ENCODE data around the gene ACACB.
"Not testable (repeated sequence)": the region's sequence is repeated elsewhere in the genome, so short reads cannot be mapped to it uniquely, and the experiment has no call there.

ACACB gene

DNA sequence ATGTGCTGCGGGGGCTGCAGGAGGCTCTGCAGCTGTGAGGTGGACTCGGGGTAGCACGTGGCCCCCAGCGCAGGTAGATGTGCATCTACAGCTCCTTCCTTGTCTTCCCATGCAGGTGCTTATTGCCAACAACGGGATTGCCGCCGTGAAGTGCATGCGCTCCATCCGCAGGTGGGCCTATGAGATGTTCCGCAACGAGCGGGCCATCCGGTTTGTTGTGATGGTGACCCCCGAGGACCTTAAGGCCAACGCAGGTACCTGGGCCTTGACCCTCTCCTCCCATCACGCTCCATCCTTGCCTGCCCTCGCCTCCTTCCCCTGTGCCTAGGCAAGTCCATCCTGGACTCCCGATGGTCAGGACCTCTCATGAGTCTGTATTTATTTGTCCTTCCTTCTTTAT, 51.4 kb downstream of the ACACB start:
- Mint-ChIP-seq H3K27me3 (no peaks in the 10 kb centered on the region), H3K4me1 (ENCODE audit: low read depth) (no peaks in the 10 kb centered on the region), H3K9me3 (peaks cover under 1% of the 10 kb centered on the region), H3K4me3 (no peak overlapping the region), H3K36me3 (ENCODE audit: low read depth) (peaks cover 45% of the 10 kb centered on the region), H3K27ac (no peak overlapping the region)
- no peak for DNase-seq

DNA sequence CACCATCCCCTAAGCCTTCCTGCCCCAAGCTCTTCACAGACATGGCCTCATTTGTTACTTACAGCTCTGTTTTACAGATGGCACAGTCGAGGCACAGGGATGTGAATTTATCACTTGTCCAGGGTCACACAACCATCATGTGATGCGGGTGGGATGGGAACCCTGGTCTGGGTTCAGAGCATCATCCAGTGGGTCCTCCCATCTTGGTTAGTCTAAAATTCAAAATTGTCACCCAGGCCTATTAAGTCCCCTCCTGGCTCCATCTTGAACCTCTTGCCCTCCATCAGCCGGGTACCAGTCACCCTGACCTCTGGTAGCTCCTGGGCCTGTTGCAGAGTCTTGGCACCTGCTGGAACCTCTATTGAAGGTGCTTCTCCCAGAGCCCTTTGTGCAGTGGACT, 52.9 kb downstream of the ACACB start:
- H3K36me3 Mint-ChIP-seq (ENCODE audit: low read depth): peaks cover 58% of the 10 kb centered on the region
- H3K4me1 Mint-ChIP-seq (ENCODE audit: low read depth): no peaks in the 10 kb centered on the region
- DNase-seq: no peak
- H3K4me3 Mint-ChIP-seq: no peak overlapping the region
- no peaks in the 10 kb centered on the region for H3K27me3 Mint-ChIP-seq
- no peak overlapping the region for H3K27ac Mint-ChIP-seq
- peaks cover 4% of the 10 kb centered on the region for H3K9me3 Mint-ChIP-seq

DNA sequence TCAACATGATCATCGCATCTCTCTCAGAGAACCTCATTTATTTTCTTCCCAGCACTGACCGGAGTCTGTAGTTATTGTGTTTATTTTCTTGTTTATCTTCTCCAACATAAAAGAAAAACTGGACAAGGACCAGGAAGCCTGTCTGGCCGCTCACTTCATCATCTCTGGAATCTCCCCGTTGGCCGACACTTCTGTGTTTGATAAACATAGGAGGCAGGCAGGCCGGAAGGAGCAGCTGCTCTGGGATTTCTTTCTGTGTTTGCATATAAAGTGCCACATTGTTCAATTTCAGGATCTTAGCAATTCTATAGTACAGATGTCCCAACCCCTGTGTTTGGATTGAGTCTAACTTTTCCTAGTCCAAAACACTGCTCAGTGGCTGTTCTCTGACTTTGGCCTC, 53.3 kb downstream of the ACACB start:
- Mint-ChIP-seq H3K36me3 (ENCODE audit: low read depth) (peaks cover 61% of the 10 kb centered on the region), H3K9me3 (peaks cover 4% of the 10 kb centered on the region)
- DNase-seq: no peak

DNA sequence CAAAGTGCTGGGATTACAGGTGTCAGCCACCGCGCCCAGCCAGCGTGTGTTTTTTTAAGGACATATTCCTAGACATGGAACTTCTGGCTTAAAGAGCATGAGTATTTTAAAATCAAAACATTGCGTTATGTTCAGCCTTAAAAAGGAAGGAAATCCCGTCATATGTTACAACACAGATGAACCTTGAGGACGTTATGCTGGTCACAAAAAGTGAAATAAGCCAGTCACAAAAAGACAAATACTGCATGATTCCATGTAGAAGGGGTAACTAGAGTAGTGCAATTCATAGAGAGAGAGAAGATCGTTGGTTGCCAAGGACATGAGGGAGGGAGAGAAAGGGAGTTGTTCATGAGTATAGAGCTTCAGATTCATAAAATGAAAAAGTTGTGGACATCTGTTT, 53.9 kb downstream of the ACACB start:
- Mint-ChIP-seq H3K36me3 (ENCODE audit: low read depth) (peaks cover 61% of the 10 kb centered on the region), H3K27ac (no peak overlapping the region), H3K27me3 (no peaks in the 10 kb centered on the region), H3K4me3 (no peak overlapping the region), H3K4me1 (ENCODE audit: low read depth) (no peaks in the 10 kb centered on the region), H3K9me3 (peaks cover 4% of the 10 kb centered on the region)
- DNase-seq: no peak

More for the DNA sequence above, 53.3 kb downstream of the ACACB start:
- Mint-ChIP-seq H3K4me1 (ENCODE audit: low read depth) (no peaks in the 10 kb centered on the region), H3K27ac (no peak overlapping the region), H3K4me3 (no peak overlapping the region), H3K27me3 (no peaks in the 10 kb centered on the region)

DNA sequence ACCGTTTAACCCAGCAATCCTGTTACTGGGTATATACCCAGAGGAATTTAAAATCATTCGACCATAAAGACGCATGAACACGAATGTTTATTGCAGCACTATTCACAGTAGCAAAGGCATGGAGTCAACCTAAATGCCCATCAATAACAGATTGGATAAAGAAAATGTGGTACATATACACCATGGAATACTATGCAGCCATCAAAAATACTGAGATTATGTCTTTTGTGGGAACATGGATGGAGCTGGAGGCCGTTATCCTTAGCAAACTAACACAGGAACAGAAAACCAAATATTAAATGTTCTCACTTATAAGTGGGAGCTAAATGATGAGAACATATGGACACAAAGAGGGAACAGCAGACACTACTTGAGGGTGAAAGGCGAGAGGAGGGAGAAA, 56.4 kb downstream of the ACACB start:
- H3K27ac Mint-ChIP-seq; H3K27me3 Mint-ChIP-seq; DNase-seq; H3K9me3 Mint-ChIP-seq; H3K4me1 Mint-ChIP-seq (ENCODE audit: low read depth); H3K4me3 Mint-ChIP-seq: not testable (repeated sequence)
- peaks cover 57% of the 10 kb centered on the region for H3K36me3 Mint-ChIP-seq (ENCODE audit: low read depth)

DNA sequence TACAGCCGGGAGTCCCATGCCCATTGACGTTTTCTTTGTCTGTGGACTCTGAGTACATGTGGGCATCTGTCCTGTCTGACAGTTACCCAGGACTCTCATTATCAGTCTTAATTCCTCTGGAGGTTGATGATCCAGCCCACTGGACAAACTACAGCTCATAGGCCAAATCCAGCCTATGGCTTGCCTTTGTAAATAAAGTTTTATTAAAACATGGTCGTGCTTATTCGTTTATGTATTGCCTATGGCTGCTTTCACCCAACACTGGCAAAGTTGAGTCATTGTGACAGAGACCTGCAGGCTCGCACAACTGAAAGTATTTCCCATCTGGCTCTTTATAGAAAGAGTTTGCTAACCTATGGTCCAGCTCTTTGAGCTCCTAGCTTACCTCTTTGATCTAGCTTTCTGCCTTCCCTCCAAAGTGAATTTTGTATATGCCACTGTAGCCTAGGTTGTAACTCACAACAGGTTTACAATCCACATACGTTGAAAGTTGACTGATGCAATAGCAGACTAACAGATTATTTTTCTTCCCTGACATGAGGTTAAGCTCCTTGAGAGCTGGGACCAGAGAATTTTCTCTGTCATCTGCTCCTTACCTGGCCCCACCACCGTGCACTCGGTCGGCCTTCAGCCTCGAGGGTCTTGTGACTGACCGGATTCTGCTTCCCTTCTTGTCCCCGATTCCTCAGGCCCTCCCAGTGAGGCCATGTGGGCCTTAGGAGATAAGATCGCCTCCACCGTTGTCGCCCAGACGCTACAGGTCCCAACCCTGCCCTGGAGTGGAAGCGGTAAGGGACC, 57.3 kb downstream of the ACACB start:
- Mint-ChIP-seq H3K27ac (no peak overlapping the region), H3K36me3 (ENCODE audit: low read depth) (peaks cover 55% of the 10 kb centered on the region), H3K4me1 (ENCODE audit: low read depth) (no peaks in the 10 kb centered on the region), H3K27me3 (no peaks in the 10 kb centered on the region), H3K9me3 (peaks cover 4% of the 10 kb centered on the region), H3K4me3 (no peak overlapping the region)
- no peak for DNase-seq

DNA sequence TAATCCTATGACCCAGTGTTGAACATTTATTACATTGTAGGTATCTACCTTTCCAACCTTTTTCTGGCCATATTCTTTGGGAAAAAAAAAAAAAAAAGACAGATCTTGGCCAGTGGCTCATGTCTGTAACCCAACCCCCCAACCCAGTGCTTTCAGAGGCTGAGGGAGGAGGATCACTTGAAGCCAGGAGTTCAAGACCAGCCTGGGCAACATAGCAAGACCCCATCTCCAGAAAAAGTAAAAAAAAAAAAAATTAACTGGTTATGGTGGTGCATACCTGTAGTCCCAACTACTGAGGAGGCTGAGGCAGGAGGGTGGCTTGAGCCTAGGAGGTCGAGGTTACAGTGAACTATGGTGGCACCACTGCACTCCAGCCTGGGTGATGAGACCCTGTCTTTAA, 58.1 kb downstream of the ACACB start:
- H3K36me3 Mint-ChIP-seq (ENCODE audit: low read depth): peaks cover 55% of the 10 kb centered on the region
- no peak overlapping the region for H3K27ac Mint-ChIP-seq
- H3K4me1 Mint-ChIP-seq (ENCODE audit: low read depth): no peaks in the 10 kb centered on the region
- H3K4me3 Mint-ChIP-seq: no peak overlapping the region
- peaks cover 4% of the 10 kb centered on the region for H3K9me3 Mint-ChIP-seq
- H3K27me3 Mint-ChIP-seq: no peaks in the 10 kb centered on the region
- no peak for DNase-seq

DNA sequence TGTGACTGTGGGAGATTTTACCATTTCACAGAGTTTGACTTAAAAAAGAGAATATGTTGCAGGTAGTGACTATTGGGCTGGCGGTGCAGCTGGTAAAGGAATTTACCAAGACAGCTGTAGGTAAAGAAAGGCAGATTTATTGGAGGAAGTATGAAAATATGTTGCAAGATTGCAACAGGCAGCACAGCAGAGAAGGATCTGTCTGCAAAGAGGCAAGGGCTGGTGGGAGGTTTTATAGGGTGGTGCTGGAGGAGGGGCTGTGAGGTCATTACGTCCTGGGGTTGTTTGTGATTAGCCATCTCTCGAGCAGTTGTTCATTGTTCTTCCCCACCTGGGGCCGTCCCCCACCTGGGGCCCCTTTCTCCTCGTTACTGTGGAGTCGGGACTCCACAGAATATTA, 62.1 kb downstream of the ACACB start:
- Mint-ChIP-seq H3K9me3 (no peaks in the 10 kb centered on the region), H3K4me3 (no peak overlapping the region), H3K27ac (no peak overlapping the region), H3K27me3 (no peaks in the 10 kb centered on the region), H3K4me1 (ENCODE audit: low read depth) (no peaks in the 10 kb centered on the region), H3K36me3 (ENCODE audit: low read depth) (peaks cover 42% of the 10 kb centered on the region)
- no peak for DNase-seq

DNA sequence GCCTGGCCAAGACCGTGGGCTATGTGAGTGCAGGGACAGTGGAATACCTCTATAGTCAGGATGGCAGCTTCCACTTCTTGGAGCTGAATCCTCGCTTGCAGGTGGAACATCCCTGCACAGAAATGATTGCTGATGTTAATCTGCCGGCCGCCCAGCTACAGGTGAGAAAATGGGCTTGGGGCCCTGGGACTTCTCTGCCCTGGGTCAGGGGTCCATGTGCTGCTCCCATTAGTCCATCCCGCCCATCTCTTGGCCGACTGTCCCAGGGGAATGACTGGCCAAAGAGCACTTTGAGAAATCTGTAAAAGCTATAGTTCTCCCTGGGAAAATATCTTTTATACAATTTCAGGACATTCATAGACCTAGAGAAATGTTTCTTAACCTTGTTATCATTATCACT, 63.5 kb downstream of the ACACB start:
- DNase-seq: no peak
- H3K36me3 Mint-ChIP-seq (ENCODE audit: low read depth): peaks cover 39% of the 10 kb centered on the region
- no peaks in the 10 kb centered on the region for H3K4me1 Mint-ChIP-seq (ENCODE audit: low read depth)
- H3K9me3 Mint-ChIP-seq: no peaks in the 10 kb centered on the region
- no peaks in the 10 kb centered on the region for H3K27me3 Mint-ChIP-seq
- H3K4me3 Mint-ChIP-seq: no peak overlapping the region
- H3K27ac Mint-ChIP-seq: no peak overlapping the region

DNA sequence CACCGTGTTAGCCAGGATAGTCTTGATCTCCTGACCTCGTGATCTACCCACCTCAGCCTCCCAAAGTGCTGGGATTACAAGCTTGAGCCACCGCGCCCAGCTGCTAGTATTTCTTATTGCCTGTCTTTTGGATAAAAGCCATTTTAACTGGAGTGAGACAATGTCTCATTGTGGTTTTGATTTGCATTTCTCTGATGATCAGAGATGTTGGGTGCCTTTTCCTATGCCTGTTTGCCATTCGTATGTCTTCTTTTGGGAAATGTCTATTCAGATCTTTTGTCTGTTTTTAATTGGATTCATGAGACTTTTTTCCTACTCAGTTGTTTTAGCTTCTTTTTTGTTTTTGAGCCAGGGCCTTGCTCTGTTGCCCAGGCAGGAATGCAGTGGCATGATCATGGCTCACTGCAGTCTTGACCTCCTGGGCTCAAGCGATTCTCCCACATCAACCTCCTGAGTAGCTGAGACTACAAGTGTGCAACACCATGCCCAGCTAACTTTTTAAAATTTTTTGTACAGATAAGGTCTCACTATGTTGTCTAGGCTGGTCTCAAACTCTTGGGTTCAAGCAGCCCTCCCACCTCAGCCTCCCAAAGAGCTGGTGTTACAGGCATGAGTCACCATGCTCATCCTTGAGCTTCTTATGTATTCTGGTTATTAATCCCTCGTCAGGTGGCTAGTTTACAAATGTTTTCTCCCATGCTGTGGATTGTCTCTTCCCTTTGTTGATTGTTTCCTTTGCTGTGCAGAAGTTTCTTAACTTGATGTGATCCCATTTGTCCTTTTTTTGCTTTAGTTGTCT, 65.9 kb downstream of the ACACB start:
- no peak overlapping the region for H3K27ac Mint-ChIP-seq
- H3K36me3 Mint-ChIP-seq (ENCODE audit: low read depth): peaks cover 44% of the 10 kb centered on the region
- H3K27me3 Mint-ChIP-seq: no peaks in the 10 kb centered on the region
- H3K4me1 Mint-ChIP-seq (ENCODE audit: low read depth): no peaks in the 10 kb centered on the region
- DNase-seq: no peak
- H3K9me3 Mint-ChIP-seq: no peaks in the 10 kb centered on the region
- no peak overlapping the region for H3K4me3 Mint-ChIP-seq

DNA sequence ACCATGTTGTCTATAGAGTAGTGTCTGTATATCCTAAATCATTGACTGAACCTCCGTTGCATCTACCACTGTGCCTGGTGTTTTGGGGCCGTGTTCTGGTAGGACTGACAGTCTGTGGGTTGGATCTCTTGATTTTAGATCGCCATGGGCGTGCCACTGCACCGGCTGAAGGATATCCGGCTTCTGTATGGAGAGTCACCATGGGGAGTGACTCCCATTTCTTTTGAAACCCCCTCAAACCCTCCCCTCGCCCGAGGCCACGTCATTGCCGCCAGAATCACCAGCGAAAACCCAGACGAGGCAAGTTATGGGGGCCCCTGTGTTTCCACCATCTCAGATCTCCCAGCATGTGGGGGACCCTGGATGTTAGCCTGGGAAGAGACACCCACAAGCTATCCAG, 69.1 kb downstream of the ACACB start:
- H3K27ac Mint-ChIP-seq: no peak overlapping the region
- no peaks in the 10 kb centered on the region for H3K4me1 Mint-ChIP-seq (ENCODE audit: low read depth)
- no peaks in the 10 kb centered on the region for H3K9me3 Mint-ChIP-seq
- H3K36me3 Mint-ChIP-seq (ENCODE audit: low read depth): peaks cover 35% of the 10 kb centered on the region
- H3K27me3 Mint-ChIP-seq: no peaks in the 10 kb centered on the region
- no peak for DNase-seq
- no peak overlapping the region for H3K4me3 Mint-ChIP-seq

DNA sequence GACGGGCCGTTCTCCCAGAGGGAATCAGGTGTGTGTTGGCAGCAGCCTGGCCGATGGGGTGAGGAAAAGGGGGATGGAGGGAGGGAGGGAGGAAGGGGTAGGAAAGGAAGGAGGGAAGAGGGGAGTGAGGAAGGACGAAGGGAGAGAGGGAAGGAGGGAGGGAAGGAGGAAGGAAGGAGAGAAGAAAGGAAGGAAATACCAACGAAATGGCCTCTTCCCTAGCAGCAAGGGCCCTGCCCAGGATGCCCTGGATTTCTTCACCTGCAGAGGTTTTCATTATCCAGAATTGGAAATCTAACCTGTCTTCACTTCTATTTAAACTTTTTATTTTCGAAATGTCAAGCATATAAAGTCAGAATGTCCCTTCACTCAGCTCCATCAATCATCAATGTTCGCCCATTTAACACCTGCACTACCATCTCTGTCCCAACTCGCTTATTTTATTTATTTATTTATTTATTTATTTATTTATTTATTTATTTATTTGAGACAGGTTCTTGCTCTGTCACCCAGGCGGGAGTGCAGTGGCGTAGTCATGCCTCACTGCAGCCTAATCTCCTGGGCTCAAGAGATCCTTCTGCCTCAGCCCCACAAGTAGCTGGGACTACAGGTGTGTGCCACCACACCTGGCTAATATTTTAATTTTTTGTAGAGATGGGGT, 70.7 kb downstream of the ACACB start:
- H3K9me3 Mint-ChIP-seq: no peaks in the 10 kb centered on the region
- H3K36me3 Mint-ChIP-seq (ENCODE audit: low read depth): peaks cover 40% of the 10 kb centered on the region
- no peak for DNase-seq
- no peak overlapping the region for H3K27ac Mint-ChIP-seq
- H3K27me3 Mint-ChIP-seq: no peaks in the 10 kb centered on the region
- H3K4me3 Mint-ChIP-seq: no peak overlapping the region
- no peaks in the 10 kb centered on the region for H3K4me1 Mint-ChIP-seq (ENCODE audit: low read depth)

DNA sequence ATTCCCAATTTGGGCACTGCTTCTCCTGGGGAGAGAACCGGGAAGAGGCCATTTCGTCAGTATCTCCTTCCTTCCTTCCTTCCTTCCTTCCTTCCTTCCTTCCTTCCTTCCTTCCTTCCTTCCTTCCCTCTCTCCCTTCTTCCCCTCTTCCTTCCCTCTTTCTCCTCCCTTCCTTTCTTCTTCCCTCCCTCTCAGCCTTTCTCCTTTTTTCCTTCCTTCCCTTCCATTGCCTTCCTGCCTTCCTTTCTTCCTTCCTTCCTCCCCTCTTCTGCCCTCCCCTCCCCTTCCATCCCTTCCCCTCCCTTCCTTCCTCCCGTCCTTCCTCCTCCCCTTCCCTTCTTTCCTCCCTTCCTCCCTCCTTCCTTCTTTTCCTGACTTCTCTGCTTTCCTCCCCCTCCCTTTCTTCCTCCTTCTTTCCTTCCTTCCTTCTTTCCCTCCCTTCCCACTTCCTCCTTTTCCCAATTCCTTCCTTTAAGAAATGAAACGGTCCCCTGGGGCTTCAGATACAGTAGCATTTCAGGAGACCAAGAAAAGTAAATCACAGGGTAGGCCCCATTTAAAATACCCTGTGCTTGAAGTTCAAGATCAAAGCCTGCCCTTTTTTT, 71.8 kb downstream of the ACACB start:
- H3K9me3 Mint-ChIP-seq: no peaks in the 10 kb centered on the region
- H3K27ac Mint-ChIP-seq: no peak overlapping the region
- H3K36me3 Mint-ChIP-seq (ENCODE audit: low read depth): peaks cover 35% of the 10 kb centered on the region
- H3K4me3 Mint-ChIP-seq: no peak overlapping the region
- H3K27me3 Mint-ChIP-seq: no peaks in the 10 kb centered on the region
- no peak for DNase-seq
- no peaks in the 10 kb centered on the region for H3K4me1 Mint-ChIP-seq (ENCODE audit: low read depth)

DNA sequence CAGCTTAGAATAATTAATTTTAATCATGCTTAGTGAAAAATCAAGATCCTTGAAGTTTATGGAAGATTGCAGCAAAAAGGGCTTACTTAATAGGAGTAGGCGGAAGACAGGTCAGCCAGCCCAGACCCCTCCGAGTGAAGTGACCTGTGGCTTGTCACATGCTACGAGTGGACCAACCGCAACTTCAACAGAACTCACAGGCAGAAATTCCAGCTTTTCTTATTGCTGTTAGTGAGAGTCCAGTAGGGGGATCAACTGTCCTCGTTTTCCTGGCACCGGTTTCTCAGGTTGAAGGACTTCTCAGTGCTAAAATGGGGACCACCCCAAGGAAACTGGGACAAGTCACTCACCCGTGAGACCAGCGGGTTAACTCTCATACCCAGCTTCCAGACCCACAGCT, 72.9 kb downstream of the ACACB start:
- Mint-ChIP-seq H3K36me3 (ENCODE audit: low read depth) (peaks cover 38% of the 10 kb centered on the region), H3K4me1 (ENCODE audit: low read depth) (no peaks in the 10 kb centered on the region), H3K4me3 (no peak overlapping the region), H3K27me3 (no peaks in the 10 kb centered on the region), H3K27ac (no peak overlapping the region), H3K9me3 (no peaks in the 10 kb centered on the region)
- no peak for DNase-seq
